K562 (cell line): ENCODE data around the gene RFX3. TPM values are rescaled to one million over a fixed set of nuclear protein-coding genes. Genes with fewer than 3 reads are reported as not detected.

Experiments
- HDAC1 ChIP-seq, 2 experiments: fragments of 450-650 bp; IDR thresholded peaks; 2 replicates each; pipeline ENCODE4 v1.6.1; 2016 to 2017; ENCODE audit warnings: inconsistent platforms in 1 of 2, mild to moderate bottlenecking in 1 of 2, moderate library complexity in 1 of 2
- polyA plus RNA-seq, 8 experiments: library from polyadenylated mRNA; depleted of rRNA in 4 of 8; stranded (reverse) in 5 of 8; unstranded in 3 of 8; fragments of >200 nt; fragmentation: Nextera tagmentation in 2 of 8; fragmentation: Illumina TruSeq in 1 of 8; extraction: Ambion mirVana in 2 of 8; extraction: Trizol in 1 of 8; gene quantifications; 2 replicates each; pipeline versions ENCODE4 v1.2.1 to v1.2.3, GENCODE V29; 2011 to 2014; ENCODE audit warnings: inconsistent platforms in 1 of 8, missing spikeins in 1 of 8
- total RNA-seq, 7 experiments: library from RNA; depleted of rRNA in 6 of 7; stranded (reverse); fragments of >200 nt in 6 of 7; fragmentation: Illumina TruSeq in 2 of 7; extraction: Trizol in 2 of 7; gene quantifications; 2 replicates each; pipeline versions ENCODE4 v1.2.1 to v1.2.3, GENCODE V29; 2011 to 2021; ENCODE audit warnings: low replicate concordance in 1 of 7
- TF ChIP-seq, protein P1 (sequence below): fragments of 450-650 bp; IDR thresholded peaks from 2 replicates; pipeline ENCODE4 v1.6.1; 2017; ENCODE audit warnings: antibody characterized with exemption, mild to moderate bottlenecking
- TF ChIP-seq, protein P2 (sequence below): sonication (generic); formaldehyde crosslinking; IDR thresholded peaks from 2 replicates; pipeline ENCODE4 v1.8.1; 2023; ENCODE audit warnings: mild to moderate bottlenecking, missing genetic modification reagents
- TF ChIP-seq, protein P3 (sequence below): fragments of 450-650 bp; formaldehyde crosslinking; IDR thresholded peaks from 2 replicates; pipeline ENCODE4 v1.4.0; 2020; ENCODE audit warnings: mild to moderate bottlenecking, moderate library complexity
- TF ChIP-seq, protein P4 (sequence below), 2 experiments: fragments of 450-650 bp; formaldehyde crosslinking in 1 of 2; IDR thresholded peaks; 2 replicates each; pipeline versions ENCODE4 v1.4.0 to v1.6.1; 2014 to 2020; ENCODE audit warnings: mild to moderate bottlenecking in 2 of 2, borderline replicate concordance in 1 of 2, low read depth in 1 of 2

Gene RFX3
- total and polyA plus RNA-seq, 9 of the 15 experiments (the other 6 are each of a cell fraction or from before 2014, with no cell fraction given): 0.86 to 4.9 (median 2.0) TPM

DNA sequence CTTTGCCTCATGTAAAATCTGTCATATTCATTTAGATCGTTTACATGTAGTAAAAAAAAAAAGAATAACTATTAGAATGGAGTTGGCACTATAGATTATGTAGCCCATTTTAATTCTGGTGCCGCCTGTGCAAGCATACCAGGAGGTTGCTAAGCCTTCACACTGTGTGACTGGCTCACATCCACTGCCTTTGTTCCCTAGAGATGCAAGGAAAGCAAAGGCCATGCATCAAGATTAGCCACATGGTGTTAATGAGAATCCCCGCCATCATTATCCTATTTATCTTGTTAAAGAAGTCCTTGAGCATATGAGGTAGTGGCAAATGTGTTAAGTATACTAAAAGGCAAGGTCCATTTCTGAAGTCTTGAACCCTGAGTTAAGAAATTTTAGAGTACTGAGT lies 279.6 kb downstream of the RFX3 start (continued):
- TF ChIP-seq, protein P1, sequence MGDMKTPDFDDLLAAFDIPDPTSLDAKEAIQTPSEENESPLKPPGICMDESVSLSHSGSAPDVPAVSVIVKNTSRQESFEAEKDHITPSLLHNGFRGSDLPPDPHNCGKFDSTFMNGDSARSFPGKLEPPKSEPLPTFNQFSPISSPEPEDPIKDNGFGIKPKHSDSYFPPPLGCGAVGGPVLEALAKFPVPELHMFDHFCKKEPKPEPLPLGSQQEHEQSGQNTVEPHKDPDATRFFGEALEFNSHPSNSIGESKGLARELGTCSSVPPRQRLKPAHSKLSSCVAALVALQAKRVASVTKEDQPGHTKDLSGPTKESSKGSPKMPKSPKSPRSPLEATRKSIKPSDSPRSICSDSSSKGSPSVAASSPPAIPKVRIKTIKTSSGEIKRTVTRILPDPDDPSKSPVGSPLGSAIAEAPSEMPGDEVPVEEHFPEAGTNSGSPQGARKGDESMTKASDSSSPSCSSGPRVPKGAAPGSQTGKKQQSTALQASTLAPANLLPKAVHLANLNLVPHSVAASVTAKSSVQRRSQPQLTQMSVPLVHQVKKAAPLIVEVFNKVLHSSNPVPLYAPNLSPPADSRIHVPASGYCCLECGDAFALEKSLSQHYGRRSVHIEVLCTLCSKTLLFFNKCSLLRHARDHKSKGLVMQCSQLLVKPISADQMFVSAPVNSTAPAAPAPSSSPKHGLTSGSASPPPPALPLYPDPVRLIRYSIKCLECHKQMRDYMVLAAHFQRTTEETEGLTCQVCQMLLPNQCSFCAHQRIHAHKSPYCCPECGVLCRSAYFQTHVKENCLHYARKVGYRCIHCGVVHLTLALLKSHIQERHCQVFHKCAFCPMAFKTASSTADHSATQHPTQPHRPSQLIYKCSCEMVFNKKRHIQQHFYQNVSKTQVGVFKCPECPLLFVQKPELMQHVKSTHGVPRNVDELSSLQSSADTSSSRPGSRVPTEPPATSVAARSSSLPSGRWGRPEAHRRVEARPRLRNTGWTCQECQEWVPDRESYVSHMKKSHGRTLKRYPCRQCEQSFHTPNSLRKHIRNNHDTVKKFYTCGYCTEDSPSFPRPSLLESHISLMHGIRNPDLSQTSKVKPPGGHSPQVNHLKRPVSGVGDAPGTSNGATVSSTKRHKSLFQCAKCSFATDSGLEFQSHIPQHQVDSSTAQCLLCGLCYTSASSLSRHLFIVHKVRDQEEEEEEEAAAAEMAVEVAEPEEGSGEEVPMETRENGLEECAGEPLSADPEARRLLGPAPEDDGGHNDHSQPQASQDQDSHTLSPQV: no peak
- TF ChIP-seq HDAC1 (IDR thresholded peaks at IDR 0.05): no peak
- TF ChIP-seq, protein P2, sequence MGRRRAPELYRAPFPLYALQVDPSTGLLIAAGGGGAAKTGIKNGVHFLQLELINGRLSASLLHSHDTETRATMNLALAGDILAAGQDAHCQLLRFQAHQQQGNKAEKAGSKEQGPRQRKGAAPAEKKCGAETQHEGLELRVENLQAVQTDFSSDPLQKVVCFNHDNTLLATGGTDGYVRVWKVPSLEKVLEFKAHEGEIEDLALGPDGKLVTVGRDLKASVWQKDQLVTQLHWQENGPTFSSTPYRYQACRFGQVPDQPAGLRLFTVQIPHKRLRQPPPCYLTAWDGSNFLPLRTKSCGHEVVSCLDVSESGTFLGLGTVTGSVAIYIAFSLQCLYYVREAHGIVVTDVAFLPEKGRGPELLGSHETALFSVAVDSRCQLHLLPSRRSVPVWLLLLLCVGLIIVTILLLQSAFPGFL (CRISPR knock-in tag): no peak
- TF ChIP-seq, protein P3, sequence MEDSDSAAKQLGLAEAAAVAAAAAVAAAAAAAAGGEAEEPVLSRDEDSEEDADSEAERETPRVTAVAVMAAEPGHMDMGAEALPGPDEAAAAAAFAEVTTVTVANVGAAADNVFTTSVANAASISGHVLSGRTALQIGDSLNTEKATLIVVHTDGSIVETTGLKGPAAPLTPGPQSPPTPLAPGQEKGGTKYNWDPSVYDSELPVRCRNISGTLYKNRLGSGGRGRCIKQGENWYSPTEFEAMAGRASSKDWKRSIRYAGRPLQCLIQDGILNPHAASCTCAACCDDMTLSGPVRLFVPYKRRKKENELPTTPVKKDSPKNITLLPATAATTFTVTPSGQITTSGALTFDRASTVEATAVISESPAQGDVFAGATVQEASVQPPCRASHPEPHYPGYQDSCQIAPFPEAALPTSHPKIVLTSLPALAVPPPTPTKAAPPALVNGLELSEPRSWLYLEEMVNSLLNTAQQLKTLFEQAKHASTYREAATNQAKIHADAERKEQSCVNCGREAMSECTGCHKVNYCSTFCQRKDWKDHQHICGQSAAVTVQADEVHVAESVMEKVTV: no peak
- TF ChIP-seq, protein P4, sequence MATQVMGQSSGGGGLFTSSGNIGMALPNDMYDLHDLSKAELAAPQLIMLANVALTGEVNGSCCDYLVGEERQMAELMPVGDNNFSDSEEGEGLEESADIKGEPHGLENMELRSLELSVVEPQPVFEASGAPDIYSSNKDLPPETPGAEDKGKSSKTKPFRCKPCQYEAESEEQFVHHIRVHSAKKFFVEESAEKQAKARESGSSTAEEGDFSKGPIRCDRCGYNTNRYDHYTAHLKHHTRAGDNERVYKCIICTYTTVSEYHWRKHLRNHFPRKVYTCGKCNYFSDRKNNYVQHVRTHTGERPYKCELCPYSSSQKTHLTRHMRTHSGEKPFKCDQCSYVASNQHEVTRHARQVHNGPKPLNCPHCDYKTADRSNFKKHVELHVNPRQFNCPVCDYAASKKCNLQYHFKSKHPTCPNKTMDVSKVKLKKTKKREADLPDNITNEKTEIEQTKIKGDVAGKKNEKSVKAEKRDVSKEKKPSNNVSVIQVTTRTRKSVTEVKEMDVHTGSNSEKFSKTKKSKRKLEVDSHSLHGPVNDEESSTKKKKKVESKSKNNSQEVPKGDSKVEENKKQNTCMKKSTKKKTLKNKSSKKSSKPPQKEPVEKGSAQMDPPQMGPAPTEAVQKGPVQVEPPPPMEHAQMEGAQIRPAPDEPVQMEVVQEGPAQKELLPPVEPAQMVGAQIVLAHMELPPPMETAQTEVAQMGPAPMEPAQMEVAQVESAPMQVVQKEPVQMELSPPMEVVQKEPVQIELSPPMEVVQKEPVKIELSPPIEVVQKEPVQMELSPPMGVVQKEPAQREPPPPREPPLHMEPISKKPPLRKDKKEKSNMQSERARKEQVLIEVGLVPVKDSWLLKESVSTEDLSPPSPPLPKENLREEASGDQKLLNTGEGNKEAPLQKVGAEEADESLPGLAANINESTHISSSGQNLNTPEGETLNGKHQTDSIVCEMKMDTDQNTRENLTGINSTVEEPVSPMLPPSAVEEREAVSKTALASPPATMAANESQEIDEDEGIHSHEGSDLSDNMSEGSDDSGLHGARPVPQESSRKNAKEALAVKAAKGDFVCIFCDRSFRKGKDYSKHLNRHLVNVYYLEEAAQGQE (IDR thresholded peaks at IDR 0.05; ENCODE audit: borderline replicate concordance): no peak
- TF ChIP-seq, protein P4 (CRISPR knock-in tag; IDR thresholded peaks at IDR 0.05; ENCODE audit: low read depth): no peak
- TF ChIP-seq, all 486 proteins: peak for 0
